ENCODE results near the gene SLC25A20.

- TF ChIP-seq POLR2AphosphoS5 (IDR thresholded peaks at IDR 0.05; ENCODE audit: low read depth, low read length) (no peak), CTCF (IDR thresholded peaks at IDR 0.05) (no peak), SIN3A (IDR thresholded peaks at IDR 0.05; ENCODE audit: borderline replicate concordance, insufficient read depth, low read depth, low read length) (no peak), TCF7L2 (IDR thresholded peaks at IDR 0.05; ENCODE audit: low read depth, low read length) (no peak)
Observed at GRCh38 chr3:48881652-48882114, 17.0 kb downstream of the SLC25A20 start.

Measured in Panc1 (cell line).